ENCODE data around the gene RIC8B. TPM values are rescaled to one million over a fixed set of nuclear protein-coding genes. Genes with fewer than 3 reads are reported as not detected.

RIC8B gene
- total RNA-seq, 2 donors from 2014 or later, result 19.6 to 23.3 TPM

- H3K36me3 ChIP-seq (ENCODE audit: control insufficient read depth, insufficient read depth, low read length), result peaks cover 27% of the 10 kb centered on the region
- Mint-ChIP-seq H3K4me1 (peaks cover 45% of the 10 kb centered on the region), H3K27ac (no peak overlapping the region), H3K4me3 (no peak overlapping the region), H3K36me3 (ENCODE audit: low read depth) (peaks cover 29% of the 10 kb centered on the region), H3K9me3 (no peaks in the 10 kb centered on the region), H3K27me3 (ENCODE audit: insufficient read depth) (no peaks in the 10 kb centered on the region)
- H3K4me3 ChIP-seq (ENCODE audit: low read length), result no peak overlapping the region
- peaks cover 16% of the 10 kb centered on the region for H3K4me1 ChIP-seq (ENCODE audit: control insufficient read depth, insufficient read depth, low read length)
- no peak for TF ChIP-seq CTCF (conservative IDR thresholded peaks at IDR 0.05)
- no peaks in the 10 kb centered on the region for H3K9me3 ChIP-seq (ENCODE audit: control insufficient read depth, low read length)
- H3K27me3 ChIP-seq (ENCODE audit: control insufficient read depth, insufficient read depth, low read length, poor library complexity, severe bottlenecking), result no peaks in the 10 kb centered on the region
- 96 to 99% methylated on average over 3 to 5 of the region's 5 CpGs for WGBS, 2 experiments (ENCODE audit: insufficient coverage in 1 of 2, insufficient read length in 1 of 2)
- no peak overlapping the region for H3K9ac ChIP-seq (ENCODE audit: extremely low read depth, low read length, poor library complexity, severe bottlenecking)
- no peak for DNase-seq
- no peak overlapping the region for H3K27ac ChIP-seq (ENCODE audit: low read depth, low read length)
These were observed 105.1 kb downstream of the RIC8B start for GRCh38 chr12:106879612-106880011.

- no peak overlapping the region for H3K4me3 Mint-ChIP-seq
- Histone ChIP-seq H3K27me3 (ENCODE audit: control insufficient read depth, insufficient read depth, low read length, poor library complexity, severe bottlenecking) (no peaks in the 10 kb centered on the region), H3K4me1 (ENCODE audit: control insufficient read depth, insufficient read depth, low read length) (peaks cover 17% of the 10 kb centered on the region), H3K4me3 (ENCODE audit: low read length) (no peak overlapping the region), H3K9me3 (ENCODE audit: control insufficient read depth, low read length) (no peaks in the 10 kb centered on the region), H3K36me3 (ENCODE audit: control insufficient read depth, insufficient read depth, low read length) (peaks cover 43% of the 10 kb centered on the region), H3K27ac (ENCODE audit: low read depth, low read length) (no peak overlapping the region), H3K9ac (ENCODE audit: extremely low read depth, low read length, poor library complexity, severe bottlenecking) (no peak overlapping the region)
- H3K9me3 Mint-ChIP-seq, result no peaks in the 10 kb centered on the region
- DNase-seq, result no peak
- H3K27me3 Mint-ChIP-seq (ENCODE audit: insufficient read depth), result no peaks in the 10 kb centered on the region
- no peak for TF ChIP-seq CTCF (conservative IDR thresholded peaks at IDR 0.05)
- H3K36me3 Mint-ChIP-seq (ENCODE audit: low read depth), result peaks cover 38% of the 10 kb centered on the region
- peaks cover 39% of the 10 kb centered on the region for H3K4me1 Mint-ChIP-seq
- no peak overlapping the region for H3K27ac Mint-ChIP-seq
- WGBS, 2 experiments (ENCODE audit: insufficient coverage in 1 of 2, insufficient read length in 1 of 2), result 83 to 87% methylated on average over 1 of the region's 1 CpG
These were observed 108.9 kb downstream of the RIC8B start for GRCh38 chr12:106883426-106883825.

- H3K27ac Mint-ChIP-seq, result no peak overlapping the region
These were observed 110.5 kb downstream of the RIC8B start for GRCh38 chr12:106885026-106885425.

More at GRCh38 chr12:106885026-106885425, 110.5 kb downstream of the RIC8B start:
- Histone ChIP-seq H3K9ac (ENCODE audit: extremely low read depth, low read length, poor library complexity, severe bottlenecking) (no peak overlapping the region), H3K4me1 (ENCODE audit: control insufficient read depth, insufficient read depth, low read length) (peaks cover 13% of the 10 kb centered on the region), H3K27me3 (ENCODE audit: control insufficient read depth, insufficient read depth, low read length, poor library complexity, severe bottlenecking) (no peaks in the 10 kb centered on the region), H3K27ac (ENCODE audit: low read depth, low read length) (no peak overlapping the region), H3K4me3 (ENCODE audit: low read length) (no peak overlapping the region), H3K36me3 (ENCODE audit: control insufficient read depth, insufficient read depth, low read length) (peaks cover 33% of the 10 kb centered on the region), H3K9me3 (ENCODE audit: control insufficient read depth, low read length) (no peaks in the 10 kb centered on the region)
- no peak for TF ChIP-seq CTCF (conservative IDR thresholded peaks at IDR 0.05)
- no peaks in the 10 kb centered on the region for H3K27me3 Mint-ChIP-seq (ENCODE audit: insufficient read depth)
- peaks cover 35% of the 10 kb centered on the region for H3K4me1 Mint-ChIP-seq
- H3K9me3 Mint-ChIP-seq, result no peaks in the 10 kb centered on the region
- H3K36me3 Mint-ChIP-seq (ENCODE audit: low read depth), result peaks cover 36% of the 10 kb centered on the region
- DNase-seq, result no peak
- 72% methylated on average over 3 of the region's 3 CpGs; no CpG with 5 or more reads in 1 of the 2 experiments for WGBS, 2 experiments (ENCODE audit: insufficient coverage in 1 of 2, insufficient read length in 1 of 2)
- no peak overlapping the region for H3K4me3 Mint-ChIP-seq

All from endodermal cell (in vitro differentiated cells).